ENCODE measurements around the gene TNK1. TPM values are rescaled to one million over a fixed set of nuclear protein-coding genes. Genes with fewer than 3 reads are reported as not detected.

Gene TNK1
- total RNA-seq, 4 donors from 2014 or later, result 19.8 to 54.4 (median 44.4) TPM

DNA sequence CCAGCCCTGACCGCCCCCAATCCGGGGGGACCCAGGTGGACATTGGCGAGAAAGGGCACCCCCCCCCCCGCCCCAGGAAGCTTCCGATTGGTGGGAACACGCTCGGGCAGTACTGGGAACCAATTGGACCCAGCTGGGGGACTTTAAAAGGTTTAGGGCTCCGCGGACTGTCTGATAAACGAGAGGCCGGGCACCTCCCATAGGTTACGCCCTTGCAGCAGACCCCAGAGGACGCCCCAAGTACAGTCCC is 22.8 kb downstream of the TNK1 start:
- Histone ChIP-seq H3K9me3 (no peaks in the 10 kb centered on the region), H3K27me3 (no peaks in the 10 kb centered on the region), H3K36me3 (no peaks in the 10 kb centered on the region), H3K27ac (peak overlapping the region; percentile 88 to 96 (median 92)), H3K4me3 (peak overlapping the region; percentile 49 to 90 (median 69)), H3K4me1 (peaks cover 0 to 15% (median 5%) of the 10 kb centered on the region in 4 donors)
- no peak for DNase-seq
- TF ChIP-seq, protein P1, sequence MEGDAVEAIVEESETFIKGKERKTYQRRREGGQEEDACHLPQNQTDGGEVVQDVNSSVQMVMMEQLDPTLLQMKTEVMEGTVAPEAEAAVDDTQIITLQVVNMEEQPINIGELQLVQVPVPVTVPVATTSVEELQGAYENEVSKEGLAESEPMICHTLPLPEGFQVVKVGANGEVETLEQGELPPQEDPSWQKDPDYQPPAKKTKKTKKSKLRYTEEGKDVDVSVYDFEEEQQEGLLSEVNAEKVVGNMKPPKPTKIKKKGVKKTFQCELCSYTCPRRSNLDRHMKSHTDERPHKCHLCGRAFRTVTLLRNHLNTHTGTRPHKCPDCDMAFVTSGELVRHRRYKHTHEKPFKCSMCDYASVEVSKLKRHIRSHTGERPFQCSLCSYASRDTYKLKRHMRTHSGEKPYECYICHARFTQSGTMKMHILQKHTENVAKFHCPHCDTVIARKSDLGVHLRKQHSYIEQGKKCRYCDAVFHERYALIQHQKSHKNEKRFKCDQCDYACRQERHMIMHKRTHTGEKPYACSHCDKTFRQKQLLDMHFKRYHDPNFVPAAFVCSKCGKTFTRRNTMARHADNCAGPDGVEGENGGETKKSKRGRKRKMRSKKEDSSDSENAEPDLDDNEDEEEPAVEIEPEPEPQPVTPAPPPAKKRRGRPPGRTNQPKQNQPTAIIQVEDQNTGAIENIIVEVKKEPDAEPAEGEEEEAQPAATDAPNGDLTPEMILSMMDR (IDR thresholded peaks at IDR 0.05), result peak in 1 of 6 experiments; percentile 15
- TF ChIP-seq POLR2A (IDR thresholded peaks at IDR 0.05), result no peak

DNA sequence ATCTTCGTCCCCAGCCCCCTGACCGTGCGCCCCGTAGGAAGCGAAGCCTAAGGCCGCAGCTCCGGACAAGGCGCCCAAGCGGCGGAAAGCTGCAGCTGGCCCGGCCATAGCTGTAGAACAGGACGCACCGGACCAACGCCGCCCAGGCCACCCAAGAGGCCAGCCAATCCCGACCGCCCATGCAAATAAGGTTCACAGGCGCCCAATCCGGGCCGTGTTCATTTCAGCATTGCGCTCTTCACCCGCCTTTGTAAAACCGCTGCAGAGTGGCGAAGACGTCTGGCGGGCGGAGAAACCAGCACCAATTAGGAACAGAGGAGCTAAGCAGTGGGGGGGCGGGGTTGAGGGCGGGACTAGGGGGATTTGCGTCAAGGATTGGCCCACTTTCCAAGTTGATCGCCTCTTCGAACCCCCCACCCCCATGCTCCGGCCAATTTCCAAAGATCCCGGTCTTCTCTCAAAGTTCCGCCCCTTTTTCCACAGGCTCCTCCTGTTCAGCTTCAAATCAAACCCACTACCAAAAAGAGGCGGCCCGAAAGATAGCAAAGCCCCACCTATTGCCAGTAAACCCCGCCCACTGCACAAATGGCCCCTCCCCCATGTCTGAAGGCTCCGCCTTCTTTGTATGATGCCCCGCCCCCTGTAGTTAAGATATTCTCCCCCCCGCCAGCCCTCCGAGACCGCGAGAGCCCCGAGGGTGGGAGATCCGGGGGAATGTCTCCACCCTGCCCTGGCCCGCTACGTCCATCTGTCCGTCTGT is 23.3 kb downstream of the TNK1 start, which contains the start of gene TMEM256:
Gene TMEM256 (minus strand): TSS at position 121 of the 760 bp plus-strand sequence. CDS start 13 bp downstream, at position 108.
- peak; percentile 98 to 99 for TF ChIP-seq POLR2A (IDR thresholded peaks at IDR 0.05)
- TF ChIP-seq, protein P1 (IDR thresholded peaks at IDR 0.05), result no peak
- H3K9me3 ChIP-seq, result no peaks in the 10 kb centered on the region
- no peaks in the 10 kb centered on the region for H3K27me3 ChIP-seq
- H3K36me3 ChIP-seq, result no peaks in the 10 kb centered on the region
- peaks cover 0 to 15% (median 5%) of the 10 kb centered on the region in 4 donors for H3K4me1 ChIP-seq
- H3K27ac ChIP-seq, result peak within 1 kb of the TSS; percentile 88 to 96 (median 92)
- H3K4me3 ChIP-seq, result peak within 1 kb of the TSS; percentile 49 to 90 (median 69)
- DNase-seq, result peak; percentile 98 to 99 (median 99)

DNA sequence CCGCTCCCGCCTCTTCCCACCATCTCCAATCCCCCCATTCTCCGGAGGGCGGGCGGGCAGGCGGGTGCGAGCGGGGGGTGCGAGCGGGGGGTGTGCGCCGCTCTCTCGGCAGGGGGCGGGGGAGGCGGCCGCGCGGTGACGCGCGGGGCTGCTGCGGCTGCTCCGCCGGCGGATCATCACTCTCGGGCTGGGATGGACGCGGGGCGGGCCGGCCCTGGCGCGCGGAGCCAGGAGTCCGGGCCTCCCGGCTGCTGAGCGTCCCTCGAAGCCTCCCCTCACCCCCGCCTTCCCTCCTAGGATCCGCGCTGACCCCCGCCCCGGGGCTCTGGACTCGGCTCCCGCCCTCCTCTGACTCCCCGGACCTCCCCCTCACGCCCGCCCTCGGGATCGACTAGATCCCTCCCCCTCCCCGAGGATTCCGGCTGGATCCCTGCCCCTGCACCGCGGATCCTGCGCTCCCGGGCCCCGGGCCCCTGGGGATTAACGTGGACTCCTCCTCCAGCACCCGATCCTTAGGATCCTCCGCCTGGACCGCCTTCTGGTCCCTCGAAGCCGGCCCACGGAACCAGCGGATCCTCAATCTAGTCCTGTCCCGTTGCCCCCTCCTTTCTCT is 24.0 kb downstream of the TNK1 start:
- no peak for TF ChIP-seq POLR2A (IDR thresholded peaks at IDR 0.05)
- TF ChIP-seq, protein P1 (IDR thresholded peaks at IDR 0.05), result peak in 1 of 6 experiments; percentile 7

DNA sequence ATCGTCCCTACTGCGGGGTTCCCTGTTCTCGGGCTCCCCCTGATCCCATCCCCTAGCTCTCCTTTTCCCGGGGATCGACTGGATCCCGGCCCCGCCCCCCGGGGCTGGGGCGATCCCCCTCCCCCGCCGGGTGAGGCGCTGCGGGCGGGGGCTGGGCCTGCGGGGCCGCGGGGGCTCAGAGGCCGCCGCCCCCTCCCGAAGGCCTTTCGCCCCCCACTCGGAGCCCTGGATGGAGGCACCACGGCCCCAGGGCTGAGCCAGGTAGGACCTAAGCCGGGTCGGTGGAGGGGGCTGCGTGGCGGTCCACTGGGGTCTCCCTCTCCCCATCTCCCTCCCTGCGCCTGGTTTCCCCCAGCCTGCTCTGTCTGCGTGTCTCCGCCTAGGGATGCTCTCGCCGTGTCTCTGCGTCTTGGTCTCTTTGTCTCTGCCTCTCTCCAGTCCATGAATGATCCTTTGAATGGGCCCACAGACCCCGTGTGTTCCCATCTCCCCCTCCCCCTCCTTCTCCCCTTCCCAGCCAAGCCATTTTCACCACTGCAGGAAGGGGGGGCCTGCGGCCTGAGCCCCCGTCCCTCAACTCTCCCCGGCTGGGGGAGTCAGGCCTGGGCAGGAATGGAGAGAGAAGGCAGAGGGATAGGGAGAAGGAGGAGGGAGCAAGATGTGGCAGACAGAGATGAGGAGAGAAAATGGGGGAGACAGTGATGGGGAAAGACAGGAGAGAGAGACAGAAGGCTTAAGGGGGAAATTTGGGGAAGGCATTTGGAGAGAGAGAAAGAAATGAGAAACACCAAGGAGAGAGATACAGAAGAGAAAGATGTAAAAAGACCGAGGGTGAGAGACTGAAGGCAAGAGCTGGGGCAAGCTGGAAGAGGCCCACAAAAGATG is 24.7 kb downstream of the TNK1 start:
- H3K27ac ChIP-seq, result peak overlapping the region; percentile 88 to 96 (median 92)
- H3K9me3 ChIP-seq, result no peaks in the 10 kb centered on the region
- peak overlapping the region; percentile 49 to 90 (median 69) for H3K4me3 ChIP-seq
- H3K4me1 ChIP-seq, result peaks cover 0 to 15% (median 5%) of the 10 kb centered on the region in 4 donors
- DNase-seq, result no peak
- H3K27me3 ChIP-seq, result no peaks in the 10 kb centered on the region
- no peaks in the 10 kb centered on the region for H3K36me3 ChIP-seq
- TF ChIP-seq, protein P1 (IDR thresholded peaks at IDR 0.05), result no peak
- no peak for TF ChIP-seq POLR2A (IDR thresholded peaks at IDR 0.05)

More for the DNA sequence above, 24.0 kb downstream of the TNK1 start:
- H3K27ac ChIP-seq, result peak overlapping the region; percentile 88 to 96 (median 92)
- peak overlapping the region; percentile 49 to 90 (median 69) for H3K4me3 ChIP-seq
- no peaks in the 10 kb centered on the region for H3K9me3 ChIP-seq
- DNase-seq, result peak in 2 of 3 donors; percentile 69 to 81
- H3K4me1 ChIP-seq, result peaks cover 0 to 15% (median 5%) of the 10 kb centered on the region in 4 donors
- no peaks in the 10 kb centered on the region for H3K36me3 ChIP-seq
- H3K27me3 ChIP-seq, result no peaks in the 10 kb centered on the region

DNA sequence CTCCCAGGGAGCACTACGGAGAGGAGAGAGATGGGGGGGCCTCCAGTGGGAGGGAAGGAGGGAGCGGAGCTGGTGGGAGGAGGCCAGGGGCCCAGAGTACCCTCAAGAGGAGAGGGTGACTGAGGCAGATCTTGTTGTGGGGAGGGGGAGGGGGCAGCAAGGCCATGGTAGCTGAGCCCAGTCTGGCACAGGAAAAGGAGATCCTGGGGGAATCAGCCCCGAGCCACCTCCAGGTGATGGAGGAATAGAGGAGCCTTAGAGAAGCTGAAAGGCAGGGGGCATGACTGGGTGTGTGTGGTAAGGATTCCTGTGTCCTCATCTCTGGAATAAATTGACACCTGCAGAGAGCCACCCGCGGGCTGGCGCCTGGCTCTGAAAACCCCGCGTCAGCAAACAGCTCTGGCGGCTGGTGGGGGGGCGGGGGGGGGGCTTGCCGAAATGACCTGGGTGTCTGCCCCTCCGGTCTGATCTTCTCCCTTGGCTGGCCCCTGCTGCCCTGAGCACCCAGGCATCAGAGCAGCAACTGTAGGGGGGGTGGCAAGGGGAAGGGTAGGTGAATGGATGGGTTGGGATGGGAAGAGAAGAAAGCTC is 25.4 kb downstream of the TNK1 start:
- Histone ChIP-seq H3K9me3 (no peaks in the 10 kb centered on the region), H3K4me3 (no peak overlapping the region), H3K4me1 (peaks cover 0 to 15% (median 5%) of the 10 kb centered on the region in 4 donors), H3K27ac (no peak overlapping the region), H3K27me3 (no peaks in the 10 kb centered on the region), H3K36me3 (no peaks in the 10 kb centered on the region)
- DNase-seq, result no peak
- TF ChIP-seq POLR2A (IDR thresholded peaks at IDR 0.05), result no peak
- TF ChIP-seq, protein P1 (IDR thresholded peaks at IDR 0.05), result no peak
